ENCODE measurements around the gene ARHGAP21. TPM values are rescaled to one million over a fixed set of nuclear protein-coding genes. Genes with fewer than 3 reads are reported as not detected.

The ARHGAP21 gene
- total RNA-seq, 1 donor from 2014 or later: 46.8 TPM

DNA sequence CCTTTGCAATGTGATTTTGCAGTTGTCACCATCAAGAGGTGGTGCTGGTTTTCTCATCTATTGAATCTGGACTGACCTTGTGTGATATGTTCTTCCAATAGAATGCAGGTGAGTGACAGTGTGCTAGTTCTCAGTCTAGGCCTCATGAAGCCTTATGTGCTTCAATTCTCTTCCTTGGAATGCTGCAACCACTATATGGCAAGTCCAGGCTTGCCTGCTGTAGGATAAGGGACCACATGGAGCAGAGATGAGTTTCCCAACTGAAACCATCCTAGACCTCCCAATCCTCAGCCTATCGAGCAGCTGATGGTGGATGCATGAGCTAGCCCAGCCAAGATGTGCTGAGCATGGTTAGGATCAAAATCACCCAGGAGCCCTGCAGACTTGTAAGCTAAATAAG lies 32.6 kb upstream of the ARHGAP21 start:
- H3K4me3 ChIP-seq (ENCODE audit: low read depth, low read length): no peak overlapping the region
- DNase-seq (ENCODE audit: low read depth): no peak
- TF ChIP-seq, protein P1, sequence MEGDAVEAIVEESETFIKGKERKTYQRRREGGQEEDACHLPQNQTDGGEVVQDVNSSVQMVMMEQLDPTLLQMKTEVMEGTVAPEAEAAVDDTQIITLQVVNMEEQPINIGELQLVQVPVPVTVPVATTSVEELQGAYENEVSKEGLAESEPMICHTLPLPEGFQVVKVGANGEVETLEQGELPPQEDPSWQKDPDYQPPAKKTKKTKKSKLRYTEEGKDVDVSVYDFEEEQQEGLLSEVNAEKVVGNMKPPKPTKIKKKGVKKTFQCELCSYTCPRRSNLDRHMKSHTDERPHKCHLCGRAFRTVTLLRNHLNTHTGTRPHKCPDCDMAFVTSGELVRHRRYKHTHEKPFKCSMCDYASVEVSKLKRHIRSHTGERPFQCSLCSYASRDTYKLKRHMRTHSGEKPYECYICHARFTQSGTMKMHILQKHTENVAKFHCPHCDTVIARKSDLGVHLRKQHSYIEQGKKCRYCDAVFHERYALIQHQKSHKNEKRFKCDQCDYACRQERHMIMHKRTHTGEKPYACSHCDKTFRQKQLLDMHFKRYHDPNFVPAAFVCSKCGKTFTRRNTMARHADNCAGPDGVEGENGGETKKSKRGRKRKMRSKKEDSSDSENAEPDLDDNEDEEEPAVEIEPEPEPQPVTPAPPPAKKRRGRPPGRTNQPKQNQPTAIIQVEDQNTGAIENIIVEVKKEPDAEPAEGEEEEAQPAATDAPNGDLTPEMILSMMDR (conservative IDR thresholded peaks at IDR 0.05; ENCODE audit: low read depth, low read length): no peak

DNA sequence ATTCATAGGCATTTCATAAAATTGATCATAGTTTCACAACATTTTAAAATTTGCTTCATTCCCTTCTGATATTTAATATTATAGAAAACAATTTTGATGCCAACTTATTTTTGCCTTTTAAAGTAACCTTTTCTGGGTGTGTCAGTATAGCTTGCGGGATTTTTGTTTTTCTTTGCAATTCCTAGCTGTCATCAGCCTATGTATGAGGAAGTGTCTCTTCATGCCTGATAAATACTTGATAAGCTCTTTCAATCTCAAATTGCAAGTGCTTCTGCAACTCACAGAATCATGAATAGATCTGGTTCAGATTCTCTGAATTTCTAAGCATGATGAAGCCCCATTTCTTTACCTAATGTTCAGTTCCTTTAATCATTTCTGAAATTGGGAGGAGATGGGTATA lies 28.0 kb upstream of the ARHGAP21 start:
- DNase-seq (ENCODE audit: low read depth): no peak
- H3K4me3 ChIP-seq (ENCODE audit: low read depth, low read length): no peak overlapping the region
- TF ChIP-seq, protein P1 (conservative IDR thresholded peaks at IDR 0.05; ENCODE audit: low read depth, low read length): no peak

DNA sequence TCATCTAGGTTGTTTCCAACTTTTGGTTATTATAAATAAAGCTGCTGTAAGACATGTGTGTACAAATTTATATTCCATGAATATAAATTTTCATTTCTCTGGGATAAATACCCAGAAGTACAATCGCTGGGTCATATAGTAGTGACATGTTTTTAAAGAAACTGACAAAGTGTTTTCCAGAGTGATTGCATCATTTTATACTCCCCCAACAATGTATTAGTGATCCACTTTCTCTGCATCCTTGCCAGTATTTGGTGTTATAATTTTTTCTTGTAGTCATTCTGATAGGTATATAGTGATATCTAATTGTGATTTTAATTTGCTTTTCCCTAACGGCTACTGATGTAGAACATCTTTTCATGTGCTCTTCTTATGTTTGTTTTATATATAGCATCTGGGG lies 27.0 kb upstream of the ARHGAP21 start:
- no peak for DNase-seq (ENCODE audit: low read depth)
- no peak overlapping the region for H3K4me3 ChIP-seq (ENCODE audit: low read depth, low read length)
- TF ChIP-seq, protein P1 (conservative IDR thresholded peaks at IDR 0.05; ENCODE audit: low read depth, low read length): no peak

DNA sequence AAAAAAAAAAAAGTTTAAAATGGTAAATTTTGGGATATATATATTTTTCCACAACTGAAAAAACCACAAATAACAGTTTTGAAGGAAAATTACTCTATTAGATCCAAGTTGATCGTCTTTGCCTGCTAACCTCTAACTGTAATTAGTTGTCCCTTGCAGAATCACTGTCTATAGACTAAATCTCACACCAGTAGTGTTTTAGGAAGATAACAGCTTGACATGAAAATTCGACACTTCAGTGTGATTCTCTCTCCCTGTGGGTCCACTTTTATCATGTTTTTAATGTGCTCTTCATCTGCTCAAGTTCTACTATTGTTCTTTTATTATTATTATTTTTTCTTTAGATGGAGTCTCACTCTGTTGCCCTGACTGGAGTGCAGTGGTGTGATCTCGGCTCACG lies 24.5 kb upstream of the ARHGAP21 start:
- TF ChIP-seq, protein P1 (conservative IDR thresholded peaks at IDR 0.05; ENCODE audit: low read depth, low read length): no peak
- H3K4me3 ChIP-seq (ENCODE audit: low read depth, low read length): no peak overlapping the region
- DNase-seq (ENCODE audit: low read depth): no peak

DNA sequence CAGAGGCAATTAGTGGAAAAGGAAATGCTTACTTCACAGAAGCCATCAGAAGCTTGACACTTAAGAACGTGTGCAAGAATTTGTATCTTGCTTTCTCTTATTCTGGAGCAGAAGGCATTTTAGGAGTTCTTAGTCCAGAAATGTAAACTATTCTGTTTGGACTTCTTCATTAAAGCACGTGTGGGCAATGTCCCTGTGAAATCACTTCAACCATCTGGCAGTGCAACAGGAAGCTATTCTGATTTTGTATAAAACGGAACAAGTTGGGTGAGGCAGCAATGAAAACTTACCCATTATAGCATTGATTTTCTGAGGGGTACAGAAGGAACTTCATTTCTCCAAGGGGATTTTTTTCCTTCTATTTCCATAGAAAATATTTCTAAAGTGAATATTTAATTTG lies 21.3 kb upstream of the ARHGAP21 start:
- no peak overlapping the region for H3K4me3 ChIP-seq (ENCODE audit: low read depth, low read length)
- no peak for DNase-seq (ENCODE audit: low read depth)
- TF ChIP-seq, protein P1 (conservative IDR thresholded peaks at IDR 0.05; ENCODE audit: low read depth, low read length): no peak

DNA sequence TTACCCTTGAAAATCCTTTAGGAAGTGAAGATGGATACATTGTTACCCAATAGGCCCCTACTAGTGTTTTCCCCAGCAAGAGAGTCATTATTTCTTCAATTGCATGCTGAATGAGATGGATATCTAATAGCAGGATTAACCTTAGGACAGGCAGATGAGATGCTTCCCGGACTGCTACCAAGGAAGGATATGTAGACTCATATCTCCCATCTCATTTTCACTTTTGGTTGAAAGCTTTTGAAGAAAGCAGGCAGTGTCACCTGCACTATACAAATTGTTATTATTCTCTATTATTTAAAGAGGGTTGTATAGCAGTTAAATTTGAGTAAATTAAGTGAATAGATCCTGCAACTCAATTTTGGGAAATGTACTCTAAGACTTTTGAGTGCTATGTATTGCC lies 17.0 kb upstream of the ARHGAP21 start:
- TF ChIP-seq, protein P1 (conservative IDR thresholded peaks at IDR 0.05; ENCODE audit: low read depth, low read length): no peak
- H3K4me3 ChIP-seq (ENCODE audit: low read depth, low read length): no peak overlapping the region
- no peak for DNase-seq (ENCODE audit: low read depth)

DNA sequence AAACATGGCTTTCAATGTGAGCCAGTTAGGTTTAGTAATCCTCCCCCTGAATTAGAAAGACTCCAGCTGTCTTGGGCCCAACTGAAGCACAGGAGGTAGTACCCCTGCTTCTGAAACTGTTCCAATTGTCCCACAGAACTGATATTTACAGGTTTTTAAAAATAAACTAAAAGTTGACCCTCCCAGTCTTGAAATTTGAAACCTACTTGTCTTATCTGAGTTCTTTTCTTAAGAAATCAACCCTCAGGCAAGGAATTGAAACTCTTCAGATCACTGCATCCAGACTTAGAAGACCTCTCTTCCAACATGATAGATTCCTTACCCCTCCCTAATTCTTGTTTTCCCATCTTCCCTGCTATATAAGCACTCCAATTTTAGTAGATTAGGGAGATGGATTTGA lies 13.3 kb upstream of the ARHGAP21 start:
- no peak for DNase-seq (ENCODE audit: low read depth)
- TF ChIP-seq, protein P1 (conservative IDR thresholded peaks at IDR 0.05; ENCODE audit: low read depth, low read length): no peak
- H3K4me3 ChIP-seq (ENCODE audit: low read depth, low read length): no peak overlapping the region

Data from epithelial cell of proximal tubule (primary cell).